ENCODE measurements around the gene OR5T2. TPM values are rescaled to one million over a fixed set of nuclear protein-coding genes. Genes with fewer than 3 reads are reported as not detected.

Gene OR5T2
- total RNA-seq (2022; extraction: Qiagen RNA extraction) = not detected in 5 replicates

DNA sequence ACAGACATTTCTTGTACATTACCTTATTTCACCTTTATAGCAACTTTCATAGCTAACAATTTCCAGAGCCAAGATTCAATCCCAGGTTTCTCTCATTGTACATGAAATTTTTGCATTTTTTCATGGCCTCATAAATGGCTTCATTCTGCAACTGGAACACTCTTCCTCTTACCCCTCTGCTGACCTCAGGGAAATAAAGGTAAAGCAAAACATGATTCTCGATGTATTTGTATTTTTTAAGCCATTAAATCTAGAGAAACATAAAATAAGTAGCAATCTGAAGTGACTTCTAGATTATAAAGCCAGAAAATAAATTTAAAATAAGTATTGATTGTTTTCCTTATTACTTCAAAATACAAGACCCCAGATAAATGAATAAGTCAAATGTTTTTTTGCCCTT is at the start of gene OR5T2:
Gene OR5T2, minus strand, starts transcription at position 101 of the 400 bp plus-strand sequence. CDS start 1,193 bp downstream, outside the sequence.

DNA sequence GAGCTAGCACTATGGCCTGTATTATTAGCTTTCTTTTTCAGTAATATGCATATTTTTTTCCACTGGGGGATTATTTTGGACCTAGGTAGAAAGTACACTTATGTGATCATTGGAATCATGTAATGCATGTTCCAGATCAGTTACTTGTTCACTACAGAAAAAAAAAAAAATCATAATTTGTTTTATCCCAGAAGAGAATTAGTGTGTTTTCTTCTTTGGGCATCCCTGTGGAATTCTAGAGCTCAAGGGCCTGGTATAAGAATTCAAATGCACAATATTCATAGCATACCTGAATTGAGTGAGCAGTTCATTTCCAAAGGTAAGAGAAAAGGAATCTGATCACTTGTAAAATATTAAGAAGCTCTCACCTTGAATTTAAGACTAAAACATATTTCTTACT is 39.8 kb upstream of the OR5T2 start, which contains the start of gene OR5T1:
Gene OR5T1, plus strand, starts transcription at position 301 of the 400 bp plus-strand sequence. CDS start 1,485 bp downstream, outside the sequence.

DNA sequence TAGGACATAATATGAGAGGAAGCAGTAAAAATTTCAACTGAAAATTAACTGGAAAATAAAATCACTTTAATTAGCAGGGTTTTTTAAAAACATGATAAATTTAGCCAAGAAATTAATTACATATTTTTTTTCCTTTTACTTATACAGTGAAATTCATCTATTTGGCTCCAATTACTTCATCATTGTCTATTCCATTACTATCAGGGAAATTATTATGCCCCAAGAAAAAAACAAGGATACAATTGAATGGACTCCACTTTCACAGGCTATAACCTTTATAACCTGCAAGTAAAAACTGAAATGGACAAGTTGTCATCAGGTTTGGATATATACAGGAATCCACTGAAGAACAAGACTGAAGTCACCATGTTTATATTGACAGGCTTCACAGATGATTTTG is 17.9 kb upstream of the OR5T2 start, which contains the start of gene OR5T3:
Gene OR5T3, plus strand, starts transcription at position 301 of the 400 bp plus-strand sequence. Its CDS starts 0 bp downstream, at position 301.

Other genes starting within 250 kb of the OR5T2 start
- not detected in 5 replicates for gene OR5F1, start 239.6 kb downstream of the OR5T2 start, total RNA-seq (2022; extraction: Qiagen RNA extraction)
- gene OR5AS1, start 206.6 kb downstream of the OR5T2 start, total RNA-seq (2022; extraction: Qiagen RNA extraction) = not detected in 5 replicates
- gene OR8I2, start 140.9 kb downstream of the OR5T2 start, total RNA-seq (2022; extraction: Qiagen RNA extraction) = not detected in 5 replicates
- not detected in 5 replicates for gene OR8H2, start 130.6 kb downstream of the OR5T2 start, total RNA-seq (2022; extraction: Qiagen RNA extraction)
- not detected in 5 replicates for gene OR8H3, start 111.9 kb downstream of the OR5T2 start, total RNA-seq (2022; extraction: Qiagen RNA extraction)
- not detected in 5 replicates for gene OR8J3, start 94.1 kb downstream of the OR5T2 start, total RNA-seq (2022; extraction: Qiagen RNA extraction)
- gene OR8K5, start 73.9 kb downstream of the OR5T2 start, total RNA-seq (2022; extraction: Qiagen RNA extraction) = not detected in 5 replicates
- not detected in 5 replicates for gene OR5J2, start 57.6 kb downstream of the OR5T2 start, total RNA-seq (2022; extraction: Qiagen RNA extraction)
- gene OR5T3, start 18.0 kb upstream of the OR5T2 start, total RNA-seq (2022; extraction: Qiagen RNA extraction) = not detected in 5 replicates
- gene OR5T1, start 39.9 kb upstream of the OR5T2 start, total RNA-seq (2022; extraction: Qiagen RNA extraction) = not detected in 5 replicates
- not detected in 5 replicates for gene OR8H1, start 58.0 kb upstream of the OR5T2 start, total RNA-seq (2022; extraction: Qiagen RNA extraction)
- not detected in 5 replicates for gene OR8K3, start 80.9 kb upstream of the OR5T2 start, total RNA-seq (2022; extraction: Qiagen RNA extraction)
- gene OR8K1, start 111.8 kb upstream of the OR5T2 start, total RNA-seq (2022; extraction: Qiagen RNA extraction) = not detected in 5 replicates
- not detected in 5 replicates for gene OR8J1, start 120.0 kb upstream of the OR5T2 start, total RNA-seq (2022; extraction: Qiagen RNA extraction)
- gene OR8U1, start 141.4 kb upstream of the OR5T2 start, total RNA-seq (2022; extraction: Qiagen RNA extraction) = not detected in 5 replicates
- not detected in 5 replicates for gene OR5AL1, start 178.4 kb upstream of the OR5T2 start, total RNA-seq (2022; extraction: Qiagen RNA extraction)
- gene OR5M3, start 239.1 kb upstream of the OR5T2 start, total RNA-seq (2022; extraction: Qiagen RNA extraction) = not detected in 5 replicates